HG02981 (cell line): Measurements from ENCODE around the gene HAP1.
"Not testable (repeated sequence)": the region's sequence is repeated elsewhere in the genome, so short reads cannot be mapped to it uniquely, and the experiment has no call there.

ENCODE experiments used
- ATAC-seq: cut with Tn5 transposase; IDR thresholded peaks from one replicate; pipeline ENCODE4 v1.9.1; 2021; ENCODE audit warnings: mild to moderate bottlenecking, moderate library complexity; ENCODE audit not compliant: unreplicated experiment

Gene HAP1, protein sequence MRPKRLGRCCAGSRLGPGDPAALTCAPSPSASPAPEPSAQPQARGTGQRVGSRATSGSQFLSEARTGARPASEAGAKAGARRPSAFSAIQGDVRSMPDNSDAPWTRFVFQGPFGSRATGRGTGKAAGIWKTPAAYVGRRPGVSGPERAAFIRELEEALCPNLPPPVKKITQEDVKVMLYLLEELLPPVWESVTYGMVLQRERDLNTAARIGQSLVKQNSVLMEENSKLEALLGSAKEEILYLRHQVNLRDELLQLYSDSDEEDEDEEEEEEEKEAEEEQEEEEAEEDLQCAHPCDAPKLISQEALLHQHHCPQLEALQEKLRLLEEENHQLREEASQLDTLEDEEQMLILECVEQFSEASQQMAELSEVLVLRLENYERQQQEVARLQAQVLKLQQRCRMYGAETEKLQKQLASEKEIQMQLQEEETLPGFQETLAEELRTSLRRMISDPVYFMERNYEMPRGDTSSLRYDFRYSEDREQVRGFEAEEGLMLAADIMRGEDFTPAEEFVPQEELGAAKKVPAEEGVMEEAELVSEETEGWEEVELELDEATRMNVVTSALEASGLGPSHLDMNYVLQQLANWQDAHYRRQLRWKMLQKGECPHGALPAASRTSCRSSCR

GRCh38 chr17:41734139-41734948, at the start of gene HAP1:
HAP1 (minus strand) TSS chr17:41734643; CDS start chr17:41734634, 9 bp downstream.
- no peak for ATAC-seq

DNA sequence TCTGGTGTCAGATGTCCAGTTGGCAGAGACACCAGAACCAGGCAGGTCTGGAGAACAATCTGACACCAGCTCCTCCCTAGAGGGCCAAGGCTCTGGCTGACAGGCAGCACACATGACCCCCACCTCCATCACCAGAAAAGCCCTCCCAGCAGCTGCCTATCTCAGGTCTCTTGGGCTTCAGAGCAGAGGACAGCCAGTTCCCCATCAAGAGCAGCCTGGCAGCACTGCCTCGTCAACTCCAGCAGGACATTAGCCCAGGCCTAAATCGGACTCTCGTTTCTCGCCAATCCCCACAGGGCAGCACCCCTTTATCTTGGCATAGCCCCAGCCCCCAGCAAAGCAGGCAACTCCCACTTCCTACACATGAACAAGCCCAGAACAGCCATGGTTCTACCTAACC, 47.7 kb upstream of the HAP1 start:
- no peak for ATAC-seq

- no peak for ATAC-seq
Measured at GRCh38 chr17:41781404-41782110, 47.1 kb upstream of the HAP1 start.

GRCh38 chr17:41779954-41780353, 45.5 kb upstream of the HAP1 start:
- ATAC-seq: no peak

DNA sequence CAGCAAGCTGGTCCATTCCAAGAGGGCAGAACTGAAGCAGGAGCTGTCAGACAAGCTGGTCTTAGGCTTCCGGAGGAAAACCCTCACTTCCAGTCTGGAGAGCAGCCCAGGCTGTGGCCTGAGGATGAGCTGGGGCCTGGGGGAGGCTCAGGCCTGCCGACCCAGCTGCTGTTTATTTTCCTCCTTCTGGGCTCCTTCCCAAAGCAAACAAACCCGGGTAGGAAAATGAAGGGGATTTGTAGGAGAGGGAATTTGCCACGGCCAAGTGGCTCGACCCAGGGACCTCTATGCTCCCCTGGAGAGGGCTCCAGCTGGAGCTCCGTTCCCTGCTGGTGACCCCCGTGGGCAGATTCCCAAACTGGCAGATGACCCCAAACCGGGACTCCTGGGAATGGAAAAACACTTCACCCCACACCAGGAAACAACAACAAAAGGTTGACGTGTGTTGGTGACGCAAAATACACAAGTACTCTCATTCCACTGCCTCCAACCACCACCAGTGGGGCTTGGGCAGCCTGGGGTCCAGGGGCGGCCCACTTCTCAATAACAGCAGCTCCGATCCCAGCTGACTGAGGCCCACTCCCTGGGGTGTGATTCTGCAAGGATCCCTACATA, 43.2 kb upstream of the HAP1 start:
- no peak for ATAC-seq

GRCh38 chr17:41777157-41777573, 42.7 kb upstream of the HAP1 start:
- no peak for ATAC-seq

GRCh38 chr17:41776262-41776900, 41.9 kb upstream of the HAP1 start:
- not testable (repeated sequence) for ATAC-seq

DNA sequence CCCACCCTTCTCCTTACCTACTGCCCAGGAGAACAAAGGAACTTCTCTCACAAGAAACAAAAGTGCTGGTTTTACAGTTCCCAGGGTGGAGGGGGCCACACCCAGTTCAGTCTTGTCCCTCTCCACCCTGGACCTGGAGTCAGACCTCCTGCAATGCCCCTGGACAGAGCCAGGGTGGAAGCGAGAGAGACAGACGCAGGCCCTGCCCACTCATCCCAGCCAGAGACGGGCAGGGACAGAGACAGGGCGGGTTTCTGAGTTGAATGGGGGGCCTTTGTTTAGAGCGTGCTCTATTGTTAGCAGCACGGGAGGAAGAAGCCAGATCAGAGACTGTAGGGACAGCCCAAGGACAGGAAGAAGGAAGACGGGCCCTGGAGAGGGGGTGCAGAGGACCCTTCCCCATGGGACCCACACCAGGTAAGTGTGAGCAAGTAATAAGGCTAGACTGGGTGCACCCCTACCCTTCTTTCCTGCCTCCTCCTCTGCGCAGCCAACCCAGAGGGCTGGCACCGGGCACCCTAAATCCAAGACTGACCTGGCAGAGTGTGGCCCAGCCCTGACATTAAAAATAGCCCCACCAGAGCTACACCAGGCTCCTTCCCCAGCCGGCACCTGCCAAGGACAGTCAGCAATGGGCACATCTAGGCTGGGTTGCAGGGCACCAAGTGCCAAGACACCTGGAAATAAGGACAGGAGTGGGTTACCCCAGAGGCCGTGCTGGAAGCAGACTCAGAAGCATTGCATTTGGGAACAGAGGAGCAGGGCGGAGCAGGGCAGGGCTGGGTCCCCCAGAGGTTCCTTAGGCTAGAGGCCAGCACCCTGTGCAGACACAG, 41.2 kb upstream of the HAP1 start:
- ATAC-seq: no peak

DNA sequence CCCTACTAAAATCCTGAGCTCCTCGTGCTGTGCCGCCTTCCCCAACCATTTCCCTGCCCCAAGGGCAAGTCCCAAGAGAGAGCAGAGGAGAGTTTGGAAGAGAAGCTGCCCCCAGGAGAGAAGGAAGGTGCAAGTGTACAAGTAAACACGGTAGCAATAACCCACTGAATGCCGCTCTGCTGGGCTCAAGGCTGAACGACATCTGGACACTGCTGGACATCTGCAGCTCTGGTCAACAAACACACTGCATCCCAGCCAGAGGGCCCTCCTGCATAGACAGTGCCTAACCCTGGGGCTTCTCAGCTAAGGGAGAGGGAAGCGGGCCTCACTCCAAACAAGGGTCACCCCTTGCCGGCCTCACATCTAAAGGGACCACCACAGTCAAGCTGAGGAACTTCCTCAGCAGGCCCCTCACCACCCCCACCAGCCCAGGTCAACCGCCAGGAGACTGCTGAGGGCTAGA, 39.3 kb upstream of the HAP1 start:
- no peak for ATAC-seq

DNA sequence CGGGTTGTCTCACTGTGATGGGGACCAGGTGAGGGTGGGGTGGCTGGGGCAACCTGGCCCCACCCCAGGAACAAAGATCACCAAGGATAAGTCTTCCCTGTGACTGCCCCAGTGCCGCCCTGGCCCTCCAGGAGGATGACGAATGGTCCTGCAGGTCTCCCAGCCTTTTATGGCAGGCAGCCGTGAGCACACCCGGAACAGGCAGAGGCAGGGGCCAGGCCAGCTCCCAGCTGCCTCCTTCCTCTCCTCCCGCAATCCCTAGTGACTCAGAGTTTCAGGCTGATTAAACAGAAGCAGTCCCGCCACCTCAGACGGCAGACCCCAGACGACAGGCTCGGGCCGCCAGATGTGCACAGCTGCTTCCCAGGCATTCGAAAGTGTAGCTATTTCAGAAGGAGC, 38.7 kb upstream of the HAP1 start:
- ATAC-seq: no peak

DNA sequence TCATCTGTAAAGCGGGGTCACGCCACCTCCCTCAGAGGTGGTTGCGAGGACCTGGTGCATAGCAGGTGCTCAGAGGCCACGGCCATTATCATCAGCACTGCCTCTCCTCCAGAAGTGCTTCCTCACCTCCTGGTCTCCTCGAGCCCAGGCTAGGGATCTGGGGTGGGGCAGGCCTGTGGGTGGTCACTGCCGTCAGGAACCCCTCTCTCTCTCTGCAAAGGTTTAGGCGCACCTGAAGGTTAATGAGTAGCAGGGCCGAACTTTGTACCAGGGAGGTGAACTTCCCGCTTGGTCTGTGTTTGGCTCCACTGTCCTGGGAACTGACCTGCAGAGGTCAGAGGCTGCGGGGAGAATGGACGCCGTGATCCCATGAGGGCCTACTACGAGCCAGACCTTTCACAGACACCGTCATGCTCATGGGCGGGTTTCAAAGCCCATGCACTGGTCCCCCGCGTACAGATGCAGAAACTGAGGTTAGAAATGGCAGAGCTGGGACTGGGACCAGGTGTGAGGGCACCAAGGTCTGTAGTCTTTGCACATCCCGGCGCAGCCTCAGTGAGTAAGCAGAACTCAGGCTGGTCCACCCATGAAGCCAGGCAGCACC, 38.2 kb upstream of the HAP1 start:
- ATAC-seq: no peak

DNA sequence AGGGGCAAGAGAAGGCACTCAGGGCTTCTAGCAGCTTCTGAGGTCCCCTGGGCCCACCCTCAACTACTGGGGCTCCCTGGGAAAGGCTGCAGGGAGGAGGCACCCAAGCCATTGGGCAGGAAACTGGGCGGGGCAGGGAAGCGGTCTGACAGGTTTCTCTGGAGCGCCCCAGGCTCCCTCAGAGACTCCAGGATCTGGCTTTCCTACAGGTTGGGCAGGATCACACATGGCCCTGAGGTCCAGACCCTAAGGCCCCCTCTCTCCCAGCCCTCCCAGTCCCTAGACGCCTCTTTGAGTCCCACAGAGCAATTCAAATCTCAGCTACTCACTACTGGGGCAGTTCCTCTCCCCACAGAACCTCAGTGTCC, 37.8 kb upstream of the HAP1 start:
- ATAC-seq: no peak

DNA sequence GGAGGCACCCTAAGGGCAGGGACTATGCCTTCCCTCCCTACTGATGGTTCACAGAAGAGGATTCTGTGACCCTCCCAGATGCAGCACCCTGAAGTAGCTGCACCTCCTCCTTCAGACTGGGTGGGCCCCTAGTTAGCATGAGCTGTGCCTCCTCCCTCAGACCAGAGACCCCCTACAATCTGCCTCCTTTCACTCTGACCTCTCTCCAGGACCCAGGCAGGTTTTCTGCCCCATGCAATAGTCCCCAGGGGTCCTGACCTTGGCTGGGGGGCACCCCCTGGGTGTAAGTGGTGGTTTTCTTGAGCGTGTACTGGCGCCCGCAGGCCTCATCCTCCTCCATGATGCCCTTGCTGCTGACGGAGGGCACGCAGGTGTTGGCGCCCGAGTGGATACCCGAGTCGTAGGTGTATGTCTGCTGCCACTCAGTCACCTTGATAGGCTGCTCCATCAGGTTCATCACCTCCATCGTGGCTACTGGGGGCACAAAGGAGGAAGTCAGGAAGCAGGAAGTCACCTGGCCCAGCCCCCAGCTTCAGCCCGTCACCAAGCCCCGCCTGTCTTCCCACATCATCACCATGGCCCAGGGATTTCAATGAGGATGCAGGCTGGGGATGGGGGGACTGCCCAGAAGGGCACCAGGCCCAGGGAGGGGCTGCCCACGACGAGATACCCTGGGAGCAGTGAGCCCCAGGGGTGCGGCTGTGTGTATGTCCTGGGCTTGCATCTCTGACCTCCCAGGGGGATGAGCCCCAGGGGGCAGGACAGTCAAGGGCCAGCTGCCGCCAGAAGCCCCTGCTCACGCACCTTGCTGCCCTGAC, 37.2 kb upstream of the HAP1 start:
- ATAC-seq: no peak

- ATAC-seq: no peak
Measured at GRCh38 chr17:41769985-41770384, 35.5 kb upstream of the HAP1 start.

GRCh38 chr17:41769346-41769862, 35.0 kb upstream of the HAP1 start:
- no peak for ATAC-seq

GRCh38 chr17:41768682-41769288, 34.3 kb upstream of the HAP1 start:
- ATAC-seq: no peak

- no peak for ATAC-seq
Measured at GRCh38 chr17:41767324-41768042, 33.0 kb upstream of the HAP1 start.
